Neural cell (in vitro differentiated cells): ENCODE measurements around the gene HPD.

Experiments used
- CTCF ChIP-seq: fragments of 450-650 bp; IDR thresholded peaks from 2 replicates; pipeline ENCODE4 v1.5.1; 2014; ENCODE audit warnings: antibody characterized with exemption, mild to moderate bottlenecking, moderate library complexity; ENCODE audit not compliant: poor library complexity, severe bottlenecking
- EZH2 ChIP-seq: fragments of 200-600, 300-800 bp; shearing (Covaris generic), sonication (generic); IDR thresholded peaks from 2 replicates; pipeline ENCODE4 v1.6.1; 2014; ENCODE audit warnings: antibody characterized with exemption, low read length, borderline replicate concordance, mild to moderate bottlenecking; ENCODE audit not compliant: insufficient read depth, poor library complexity, severe bottlenecking
- POLR2AphosphoS5 ChIP-seq: IDR thresholded peaks from 2 replicates; pipeline ENCODE4 v1.6.1; 2012
- TAF1 ChIP-seq: IDR thresholded peaks from 2 replicates; pipeline ENCODE4 v1.6.1; 2012; ENCODE audit warnings: low read depth

- TF ChIP-seq EZH2 (no peak), TAF1 (no peak), CTCF (no peak), POLR2AphosphoS5 (peak; percentile 53)
These were observed 54.7 kb downstream of the HPD start, which contains the start of gene SETD1B for GRCh38 chr12:121803861-121804416.
